ENCODE data around the gene BICC1. TPM values are rescaled to one million over a fixed set of nuclear protein-coding genes. Genes with fewer than 3 reads are reported as not detected.

The BICC1 gene
- total RNA-seq, 1 experiment from 2014 or later = 0.57 TPM

DNA sequence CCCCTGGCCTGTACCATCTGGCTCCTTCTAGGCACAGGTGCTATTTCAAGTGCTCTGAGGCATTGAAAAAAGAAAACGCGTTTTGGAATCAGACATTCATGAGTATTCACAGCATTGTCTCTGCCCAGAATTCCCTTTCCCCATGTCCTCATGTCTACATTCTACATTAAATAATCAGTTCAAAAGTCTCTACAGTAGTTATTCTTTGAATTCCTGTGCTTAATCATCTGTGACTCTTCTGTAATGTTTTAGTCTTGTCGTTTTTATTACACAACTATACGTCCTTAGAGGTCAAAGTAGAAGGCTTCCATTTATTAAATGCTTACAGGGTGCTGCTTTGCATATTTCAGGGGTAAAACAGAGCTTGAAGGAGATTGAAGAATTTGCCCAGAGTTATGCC lies 95.7 kb downstream of the BICC1 start:
- H3T11ph ChIP-seq (ENCODE audit: low read length) = no peak overlapping the region
- H3K4ac ChIP-seq (ENCODE audit: low read depth, low read length) = no peak overlapping the region
- H4K20me1 ChIP-seq (ENCODE audit: control insufficient read depth, insufficient read depth, insufficient read length) = no peaks in the 10 kb centered on the region
- no peak overlapping the region for H3K23ac ChIP-seq (ENCODE audit: insufficient read length, low read depth, low read length)
- no peaks in the 10 kb centered on the region for H3K27me3 ChIP-seq (ENCODE audit: insufficient read depth, low read length)
- H3K4me2 ChIP-seq (ENCODE audit: insufficient read depth, insufficient read length, low read length) = no peak overlapping the region
- H3K4me1 Mint-ChIP-seq = no peaks in the 10 kb centered on the region
- H3K23me2 ChIP-seq (ENCODE audit: insufficient read length, low read depth, low read length, poor library complexity, severe bottlenecking) = no peaks in the 10 kb centered on the region
- H2BK120ac ChIP-seq (ENCODE audit: low read depth, low read length, poor library complexity, severe bottlenecking) = no peak overlapping the region
- H4K8ac ChIP-seq (replicated peaks; ENCODE audit: insufficient read length, low read depth, low read length) = no peak overlapping the region
- H3K56ac ChIP-seq (ENCODE audit: insufficient read length, low read depth, low read length) = no peak overlapping the region
- no peaks in the 10 kb centered on the region for H3K27me3 Mint-ChIP-seq (ENCODE audit: low read depth)
- H2AFZ ChIP-seq (ENCODE audit: low read length) = no peak overlapping the region
- no peaks in the 10 kb centered on the region for H3K36me3 Mint-ChIP-seq (ENCODE audit: insufficient read depth in 1 of 3, low read depth in 3 of 3)
- TF ChIP-seq, protein P1, sequence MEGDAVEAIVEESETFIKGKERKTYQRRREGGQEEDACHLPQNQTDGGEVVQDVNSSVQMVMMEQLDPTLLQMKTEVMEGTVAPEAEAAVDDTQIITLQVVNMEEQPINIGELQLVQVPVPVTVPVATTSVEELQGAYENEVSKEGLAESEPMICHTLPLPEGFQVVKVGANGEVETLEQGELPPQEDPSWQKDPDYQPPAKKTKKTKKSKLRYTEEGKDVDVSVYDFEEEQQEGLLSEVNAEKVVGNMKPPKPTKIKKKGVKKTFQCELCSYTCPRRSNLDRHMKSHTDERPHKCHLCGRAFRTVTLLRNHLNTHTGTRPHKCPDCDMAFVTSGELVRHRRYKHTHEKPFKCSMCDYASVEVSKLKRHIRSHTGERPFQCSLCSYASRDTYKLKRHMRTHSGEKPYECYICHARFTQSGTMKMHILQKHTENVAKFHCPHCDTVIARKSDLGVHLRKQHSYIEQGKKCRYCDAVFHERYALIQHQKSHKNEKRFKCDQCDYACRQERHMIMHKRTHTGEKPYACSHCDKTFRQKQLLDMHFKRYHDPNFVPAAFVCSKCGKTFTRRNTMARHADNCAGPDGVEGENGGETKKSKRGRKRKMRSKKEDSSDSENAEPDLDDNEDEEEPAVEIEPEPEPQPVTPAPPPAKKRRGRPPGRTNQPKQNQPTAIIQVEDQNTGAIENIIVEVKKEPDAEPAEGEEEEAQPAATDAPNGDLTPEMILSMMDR (conservative IDR thresholded peaks at IDR 0.05) = no peak
- no peak overlapping the region for H4K91ac ChIP-seq (ENCODE audit: insufficient read length, low read depth, low read length)
- H3K79me2 ChIP-seq (ENCODE audit: insufficient read depth, low read length) = no peaks in the 10 kb centered on the region
- no peak overlapping the region for H2BK15ac ChIP-seq (ENCODE audit: low read depth, low read length)
- H3K4me3 Mint-ChIP-seq = no peak overlapping the region
- no peaks in the 10 kb centered on the region for H3K79me1 ChIP-seq (ENCODE audit: insufficient read depth, low read depth, low read length, poor library complexity, severe bottlenecking)
- H2BK5ac ChIP-seq (ENCODE audit: insufficient read length, low read length) = no peak overlapping the region
- H2AK5ac ChIP-seq (ENCODE audit: insufficient read length, low read length) = no peak overlapping the region
- H3K9me3 Mint-ChIP-seq = 0 out of 5 replicates have a peak, but pooled peaks cover 0 to 3% of the 10 kb centered on the region in 2 experiments
- no peak overlapping the region for H3K27ac Mint-ChIP-seq
- no peaks in the 10 kb centered on the region for H3K9me3 ChIP-seq (ENCODE audit: control insufficient read depth, low read depth, low read length)
- H2BK12ac ChIP-seq (ENCODE audit: insufficient read length, low read depth, low read length) = no peak overlapping the region
- H2BK20ac ChIP-seq (ENCODE audit: low read depth, low read length, poor library complexity, severe bottlenecking) = no peak overlapping the region
- no CpG with 5 or more reads among the region's 4 CpGs for WGBS (ENCODE audit: extremely low coverage, insufficient read length, low lambda C conversion rate)
- no peak overlapping the region for H3K18ac ChIP-seq (ENCODE audit: insufficient read length, low read depth, low read length)
- H4K5ac ChIP-seq (ENCODE audit: insufficient read length, low read depth, low read length) = no peak overlapping the region
- H3K4me1 ChIP-seq (ENCODE audit: insufficient read depth, low read length) = no peaks in the 10 kb centered on the region
- no peak for DNase-seq
- H3K14ac ChIP-seq (ENCODE audit: insufficient read depth, low read length) = no peak overlapping the region
- no peak overlapping the region for H3K9ac ChIP-seq (ENCODE audit: extremely low read depth, insufficient read length, low read length)
- no peak overlapping the region for H3K27ac ChIP-seq (ENCODE audit: insufficient read length, low read depth, low read length)

Measured in H9 (cell line).